GM21447 (cell line): Measurements from ENCODE around the gene DSCAML1.

Source experiments
- ATAC-seq: cut with Tn5 transposase; IDR thresholded peaks from one replicate; pipeline ENCODE4 v1.9.1; 2021; ENCODE audit not compliant: unreplicated experiment

The DSCAML1 gene

GRCh38 chr11:117731722-117732290 lies 65.2 kb downstream of the DSCAML1 start:
- no peak for ATAC-seq

GRCh38 chr11:117730208-117730800 lies 66.7 kb downstream of the DSCAML1 start:
- no peak for ATAC-seq

- ATAC-seq, result no peak
Measured at GRCh38 chr11:117725048-117725734, 71.8 kb downstream of the DSCAML1 start.

GRCh38 chr11:117724621-117725020 lies 72.4 kb downstream of the DSCAML1 start:
- no peak for ATAC-seq

GRCh38 chr11:117724104-117724503 lies 72.9 kb downstream of the DSCAML1 start:
- ATAC-seq, result no peak

- no peak for ATAC-seq
Measured at GRCh38 chr11:117723277-117724024, 73.6 kb downstream of the DSCAML1 start.

- no peak for ATAC-seq
Measured at GRCh38 chr11:117722082-117722481, 74.9 kb downstream of the DSCAML1 start.

- ATAC-seq, result no peak
Measured at GRCh38 chr11:117720061-117720511, 76.9 kb downstream of the DSCAML1 start.

- no peak for ATAC-seq
Measured at GRCh38 chr11:117719480-117719879, 77.5 kb downstream of the DSCAML1 start.

- ATAC-seq, result no peak
Measured at GRCh38 chr11:117717485-117718314, 79.3 kb downstream of the DSCAML1 start.

- ATAC-seq, result no peak
Measured at GRCh38 chr11:117716521-117717440, 80.2 kb downstream of the DSCAML1 start.

- no peak for ATAC-seq
Measured at GRCh38 chr11:117715801-117716200, 81.2 kb downstream of the DSCAML1 start.

GRCh38 chr11:117713538-117713991 lies 83.5 kb downstream of the DSCAML1 start:
- ATAC-seq, result no peak

- no peak for ATAC-seq
Measured at GRCh38 chr11:117712530-117712929, 84.5 kb downstream of the DSCAML1 start.

- ATAC-seq, result no peak
Measured at GRCh38 chr11:117711331-117711730, 85.7 kb downstream of the DSCAML1 start.

- no peak for ATAC-seq
Measured at GRCh38 chr11:117710211-117710610, 86.8 kb downstream of the DSCAML1 start.

- no peak for ATAC-seq
Measured at GRCh38 chr11:117706322-117706814, 90.6 kb downstream of the DSCAML1 start.

GRCh38 chr11:117705866-117706265 lies 91.2 kb downstream of the DSCAML1 start:
- ATAC-seq, result no peak

GRCh38 chr11:117704395-117705100 lies 92.5 kb downstream of the DSCAML1 start:
- ATAC-seq, result no peak
